Measurements from ENCODE around the gene MAPK8IP2.

MAPK8IP2 gene

DNA sequence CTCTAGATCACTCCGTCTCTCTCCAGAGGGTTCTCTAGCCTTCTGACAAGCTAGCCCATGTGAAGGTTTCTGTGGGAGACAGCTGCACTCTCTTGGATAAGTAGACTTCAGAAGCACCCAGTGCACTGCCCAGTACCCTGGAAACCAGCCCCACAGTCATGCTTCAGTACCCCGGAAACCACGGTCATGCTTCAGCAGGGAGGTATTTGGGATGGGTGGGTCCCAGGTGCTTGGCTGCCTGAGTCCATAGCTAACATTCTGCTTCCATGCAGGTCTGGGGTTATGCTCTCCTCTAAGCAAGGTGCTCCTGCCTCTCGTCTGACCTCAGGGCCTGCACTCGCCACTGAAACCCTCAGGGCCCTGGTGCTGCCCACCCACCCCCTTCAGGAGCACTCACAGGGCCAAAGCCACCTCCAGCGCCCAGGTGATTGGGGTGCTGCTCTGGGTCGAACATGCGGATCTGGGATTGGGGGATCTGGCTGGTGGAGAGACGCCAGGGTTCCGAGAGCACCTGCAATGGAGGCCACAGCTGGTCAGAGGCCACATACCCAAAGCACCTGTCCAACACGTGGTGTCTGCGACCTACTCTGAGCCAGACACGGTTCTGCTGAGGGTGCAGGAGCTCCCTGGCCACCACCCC, 30.6 kb upstream of the MAPK8IP2 start:
- Histone ChIP-seq H3K4me2 (ENCODE audit: low read length) (no peak overlapping the region), H3K27me3 (ENCODE audit: insufficient read depth, low read length) (no peaks in the 10 kb centered on the region), H3K36me3 (ENCODE audit: insufficient read depth, low read length) (peaks cover 72% of the 10 kb centered on the region), H3K4me3 (ENCODE audit: low read depth, low read length, poor library complexity, severe bottlenecking) (no peak overlapping the region), H3K9me3 (ENCODE audit: low read length) (no peaks in the 10 kb centered on the region), H2AFZ (ENCODE audit: low read length) (no peak overlapping the region), H3K79me2 (ENCODE audit: insufficient read depth, low read length) (no peaks in the 10 kb centered on the region), H3F3A (ENCODE audit: insufficient read depth, low read length) (no peaks in the 10 kb centered on the region), H4K20me1 (ENCODE audit: insufficient read depth, low read length) (no peaks in the 10 kb centered on the region), H3K27ac (ENCODE audit: low read depth, low read length, poor library complexity, severe bottlenecking) (no peak overlapping the region), H3K9me2 (ENCODE audit: low read depth, low read length) (no peaks in the 10 kb centered on the region), H3K4me1 (ENCODE audit: insufficient read depth, low read length, severe bottlenecking) (peaks cover 7% of the 10 kb centered on the region), H3K9ac (ENCODE audit: low read length) (no peak overlapping the region)
- TF ChIP-seq EZH2 (IDR thresholded peaks at IDR 0.05; ENCODE audit: borderline replicate concordance, low read length): no peak
- TF ChIP-seq, protein P1, sequence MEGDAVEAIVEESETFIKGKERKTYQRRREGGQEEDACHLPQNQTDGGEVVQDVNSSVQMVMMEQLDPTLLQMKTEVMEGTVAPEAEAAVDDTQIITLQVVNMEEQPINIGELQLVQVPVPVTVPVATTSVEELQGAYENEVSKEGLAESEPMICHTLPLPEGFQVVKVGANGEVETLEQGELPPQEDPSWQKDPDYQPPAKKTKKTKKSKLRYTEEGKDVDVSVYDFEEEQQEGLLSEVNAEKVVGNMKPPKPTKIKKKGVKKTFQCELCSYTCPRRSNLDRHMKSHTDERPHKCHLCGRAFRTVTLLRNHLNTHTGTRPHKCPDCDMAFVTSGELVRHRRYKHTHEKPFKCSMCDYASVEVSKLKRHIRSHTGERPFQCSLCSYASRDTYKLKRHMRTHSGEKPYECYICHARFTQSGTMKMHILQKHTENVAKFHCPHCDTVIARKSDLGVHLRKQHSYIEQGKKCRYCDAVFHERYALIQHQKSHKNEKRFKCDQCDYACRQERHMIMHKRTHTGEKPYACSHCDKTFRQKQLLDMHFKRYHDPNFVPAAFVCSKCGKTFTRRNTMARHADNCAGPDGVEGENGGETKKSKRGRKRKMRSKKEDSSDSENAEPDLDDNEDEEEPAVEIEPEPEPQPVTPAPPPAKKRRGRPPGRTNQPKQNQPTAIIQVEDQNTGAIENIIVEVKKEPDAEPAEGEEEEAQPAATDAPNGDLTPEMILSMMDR (IDR thresholded peaks at IDR 0.05; ENCODE audit: low read length): no peak

DNA sequence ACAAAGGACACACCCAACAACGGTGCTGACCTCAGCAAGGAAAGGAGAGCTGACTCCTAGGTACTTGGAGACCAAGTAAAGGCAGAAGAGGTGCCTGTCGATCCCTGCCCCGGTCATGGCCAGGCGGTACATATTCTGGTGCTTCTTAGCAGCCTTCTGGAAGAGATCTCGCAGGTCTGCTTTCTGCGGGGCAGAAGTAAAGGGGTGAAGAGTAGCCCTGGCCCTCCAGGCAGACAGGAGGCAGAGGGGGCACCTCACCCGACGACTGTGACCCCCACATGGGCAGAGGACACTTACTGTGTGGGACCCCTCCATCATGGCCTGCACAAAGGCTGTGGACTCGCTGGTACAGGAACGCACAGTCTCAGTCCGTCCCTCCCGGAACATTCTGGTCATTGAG, 29.7 kb upstream of the MAPK8IP2 start:
- no peaks in the 10 kb centered on the region for H3K9me2 ChIP-seq (ENCODE audit: low read depth, low read length)
- H3K4me1 ChIP-seq (ENCODE audit: insufficient read depth, low read length, severe bottlenecking): peaks cover 7% of the 10 kb centered on the region
- peaks cover 80% of the 10 kb centered on the region for H3K36me3 ChIP-seq (ENCODE audit: insufficient read depth, low read length)
- no peaks in the 10 kb centered on the region for H4K20me1 ChIP-seq (ENCODE audit: insufficient read depth, low read length)
- TF ChIP-seq EZH2 (IDR thresholded peaks at IDR 0.05; ENCODE audit: borderline replicate concordance, low read length): no peak
- TF ChIP-seq, protein P1 (IDR thresholded peaks at IDR 0.05; ENCODE audit: low read length): no peak
- H3K27me3 ChIP-seq (ENCODE audit: insufficient read depth, low read length): no peaks in the 10 kb centered on the region
- no peak overlapping the region for H3K9ac ChIP-seq (ENCODE audit: low read length)
- no peaks in the 10 kb centered on the region for H3F3A ChIP-seq (ENCODE audit: insufficient read depth, low read length)
- no peak overlapping the region for H2AFZ ChIP-seq (ENCODE audit: low read length)
- no peak overlapping the region for H3K4me3 ChIP-seq (ENCODE audit: low read depth, low read length, poor library complexity, severe bottlenecking)
- H3K4me2 ChIP-seq (ENCODE audit: low read length): no peak overlapping the region
- no peaks in the 10 kb centered on the region for H3K79me2 ChIP-seq (ENCODE audit: insufficient read depth, low read length)
- H3K27ac ChIP-seq (ENCODE audit: low read depth, low read length, poor library complexity, severe bottlenecking): no peak overlapping the region
- H3K9me3 ChIP-seq (ENCODE audit: low read length): no peaks in the 10 kb centered on the region

DNA sequence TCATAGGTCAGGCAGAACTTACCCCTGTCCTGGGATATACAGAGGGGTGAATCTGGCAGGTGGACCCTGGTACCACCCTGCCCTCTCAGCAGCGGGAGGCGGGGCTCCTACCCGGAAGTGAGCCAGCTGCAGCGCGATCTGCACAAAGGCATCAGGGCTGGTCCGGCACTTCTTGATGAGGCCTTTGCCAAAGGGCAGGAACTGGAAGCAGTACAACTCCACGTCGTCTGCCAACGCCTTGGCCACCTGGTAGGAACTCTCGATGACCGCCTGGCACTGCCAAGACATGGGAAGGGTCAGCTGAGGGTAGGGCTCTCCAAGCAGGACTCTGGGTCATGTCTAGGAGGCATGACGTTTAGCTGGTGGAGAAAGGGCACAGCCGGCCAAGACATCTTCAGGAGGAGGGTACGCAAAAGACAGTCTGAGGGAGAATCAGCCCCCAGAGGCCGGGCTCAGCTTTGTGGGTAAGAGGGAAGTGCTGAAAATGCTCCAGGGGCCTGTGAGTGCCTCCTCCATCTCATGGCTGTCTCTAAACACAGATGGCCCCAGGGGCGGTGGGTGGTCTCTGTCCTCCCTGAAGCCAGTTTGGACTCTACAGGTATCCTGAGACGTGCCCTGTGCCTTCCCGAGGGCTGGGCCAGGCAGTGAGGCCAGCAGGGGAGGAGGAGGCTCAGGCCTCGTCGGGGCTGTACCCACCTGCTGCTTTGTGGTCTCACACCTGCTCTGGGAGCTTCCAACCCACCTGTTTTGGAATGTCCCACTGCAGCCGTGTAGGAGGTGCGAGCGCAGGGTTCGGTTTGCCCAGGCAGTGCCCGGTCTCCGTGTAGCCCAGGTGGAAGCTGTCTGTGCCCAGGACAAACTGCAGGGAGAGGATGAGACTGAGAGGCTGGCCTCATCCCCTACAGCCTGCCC, 29.1 kb upstream of the MAPK8IP2 start:
- Histone ChIP-seq H3F3A (ENCODE audit: insufficient read depth, low read length) (no peaks in the 10 kb centered on the region), H4K20me1 (ENCODE audit: insufficient read depth, low read length) (no peaks in the 10 kb centered on the region), H3K9me2 (ENCODE audit: low read depth, low read length) (no peaks in the 10 kb centered on the region), H3K27me3 (ENCODE audit: insufficient read depth, low read length) (no peaks in the 10 kb centered on the region), H3K4me2 (ENCODE audit: low read length) (no peak overlapping the region), H2AFZ (ENCODE audit: low read length) (no peak overlapping the region), H3K9ac (ENCODE audit: low read length) (no peak overlapping the region), H3K9me3 (ENCODE audit: low read length) (no peaks in the 10 kb centered on the region), H3K79me2 (ENCODE audit: insufficient read depth, low read length) (no peaks in the 10 kb centered on the region), H3K4me1 (ENCODE audit: insufficient read depth, low read length, severe bottlenecking) (peaks cover 7% of the 10 kb centered on the region), H3K36me3 (ENCODE audit: insufficient read depth, low read length) (peaks cover 87% of the 10 kb centered on the region), H3K4me3 (ENCODE audit: low read depth, low read length, poor library complexity, severe bottlenecking) (no peak overlapping the region), H3K27ac (ENCODE audit: low read depth, low read length, poor library complexity, severe bottlenecking) (no peak overlapping the region)
- no peak for TF ChIP-seq EZH2 (IDR thresholded peaks at IDR 0.05; ENCODE audit: borderline replicate concordance, low read length)
- TF ChIP-seq, protein P1 (IDR thresholded peaks at IDR 0.05; ENCODE audit: low read length): no peak

All from OCI-LY1 (cell line).